SK-N-SH (cell line): ENCODE data around the gene PSMF1. TPM values are rescaled to one million over a fixed set of nuclear protein-coding genes. Genes with fewer than 3 reads are reported as not detected.

Experiments
- CTCF ChIA-PET: fragments of 300-600, 350-600 bp; formaldehyde crosslinking; extraction: SDS; loops from one replicate; lab custom pipeline; 2021; lab: Yijun Ruan, JAX
- POLR2A ChIA-PET: fragments of 350-600 bp; sonication (Branson Sonifier 250); formaldehyde crosslinking; extraction: SDS; loops from one replicate; lab custom pipeline; 2020; ENCODE audit warnings: antibody characterized with exemption, inconsistent platforms; lab: Yijun Ruan, JAX
- DNase-seq: peaks from one replicate; pipeline ENCODE4 v3.0.0; 2012
- H2AFZ ChIP-seq: fragments of 200-600 bp; sonication (generic); 2 replicates; pipeline ENCODE4 v1.8.1; 2016; ENCODE audit warnings: antibody characterized with exemption, mild to moderate bottlenecking, low read depth
- H3F3A ChIP-seq: fragments of 200-600 bp; sonication (generic); replicated peaks from 2 replicates; pipeline ENCODE3; 2016; ENCODE audit warnings: antibody characterized with exemption, mild to moderate bottlenecking; ENCODE audit not compliant: insufficient read depth
- H3K27ac ChIP-seq, 2 experiments: fragments of 200-500 bp in 1 of 2; fragments of 200-600 bp in 1 of 2; sonication (Bioruptor generic) in 1 of 2; sonication (generic), shearing (Covaris generic) in 1 of 2; 2 replicates each; pipeline versions ENCODE4 v1.5.1 to v1.6.1; 2014 to 2016; ENCODE audit warnings: low read depth in 2 of 2, inconsistent platforms in 1 of 2, low read length in 1 of 2, mild to moderate bottlenecking in 1 of 2, mixed read lengths in 1 of 2
- H3K27me3 ChIP-seq: fragments of 200-600 bp; sonication (generic), shearing (Covaris generic); 2 replicates; pipeline ENCODE4 v1.6.1; 2016; ENCODE audit warnings: mixed run types; ENCODE audit not compliant: insufficient read depth
- H3K36me3 ChIP-seq, 2 experiments: fragments of 200-500 bp in 1 of 2; fragments of 200-600 bp in 1 of 2; sonication (Bioruptor generic) in 1 of 2; sonication (generic) in 1 of 2; replicated peaks in 1 of 2; 2 replicates each; pipeline versions ENCODE3 to v1.5.1; 2014 to 2016; ENCODE audit warnings: low read length in 1 of 2, mild to moderate bottlenecking in 1 of 2; ENCODE audit not compliant: insufficient read depth in 2 of 2, control insufficient read depth in 1 of 2
- H3K4me1 ChIP-seq, 2 experiments: fragments of 200-500 bp in 1 of 2; fragments of 200-600 bp in 1 of 2; sonication (Bioruptor generic) in 1 of 2; sonication (generic), shearing (Covaris generic) in 1 of 2; 2 replicates each; pipeline versions ENCODE4 v1.5.1 to v1.6.1; 2014 to 2016; ENCODE audit warnings: low read depth in 1 of 2, low read length in 1 of 2, mixed run types in 1 of 2; ENCODE audit not compliant: insufficient read depth in 2 of 2, control insufficient read depth in 1 of 2
- H3K4me2 ChIP-seq: fragments of 200-600 bp; sonication (generic), shearing (Covaris generic); 2 replicates; pipeline ENCODE4 v1.6.1; 2017; ENCODE audit warnings: mixed run types
- H3K4me3 ChIP-seq, 2 experiments: fragments of 200-500 bp in 1 of 2; fragments of 200-600 bp in 1 of 2; sonication (Bioruptor generic) in 1 of 2; sonication (generic), shearing (Covaris generic) in 1 of 2; 2 replicates each; pipeline versions ENCODE4 v1.5.1 to v1.8.1; 2014 to 2016; ENCODE audit warnings: low read depth in 2 of 2, inconsistent platforms in 1 of 2, low read length in 1 of 2, mild to moderate bottlenecking in 1 of 2, mixed read lengths in 1 of 2, moderate library complexity in 1 of 2
- H3K79me2 ChIP-seq: fragments of 200-600 bp; sonication (generic); 2 replicates; pipeline ENCODE4 v1.8.1; 2017; ENCODE audit warnings: mild to moderate bottlenecking; ENCODE audit not compliant: insufficient read depth
- H3K9ac ChIP-seq: fragments of 200-600 bp; sonication (generic); 2 replicates; pipeline ENCODE4 v1.6.1; 2017; ENCODE audit warnings: mixed run types
- H3K9me2 ChIP-seq: fragments of 200-600 bp; sonication (generic); 2 replicates; pipeline ENCODE4 v1.6.1; 2017; ENCODE audit warnings: mixed run types
- H3K9me3 ChIP-seq: fragments of 200-600 bp; sonication (generic); 2 replicates; pipeline ENCODE4 v1.6.1; 2017; ENCODE audit warnings: mixed run types, mild to moderate bottlenecking, moderate library complexity
- H4K20me1 ChIP-seq: fragments of 200-600 bp; sonication (generic); 2 replicates; pipeline ENCODE4 v1.6.1; 2017; ENCODE audit warnings: mild to moderate bottlenecking, mixed run types; ENCODE audit not compliant: insufficient read depth
- CHD2 ChIP-seq: fragments of 150-350 bp; IDR thresholded peaks from 2 replicates; pipeline ENCODE4 v1.6.1; 2018; ENCODE audit warnings: low read length; ENCODE audit not compliant: partially characterized antibody
- ELF1 ChIP-seq: IDR thresholded peaks from 2 replicates; pipeline ENCODE4 v1.4.0; 2012
- EP300 ChIP-seq, 2 experiments: IDR thresholded peaks; 2 replicates each; pipeline versions ENCODE4 v1.4.0 to v1.6.1; 2012; ENCODE audit warnings: borderline replicate concordance in 1 of 2, low read depth in 1 of 2, low read length in 1 of 2
- FOXM1 ChIP-seq: IDR thresholded peaks from 2 replicates; pipeline ENCODE4 v1.4.0; 2012; ENCODE audit warnings: low read depth, mild to moderate bottlenecking
- GABPA ChIP-seq: IDR thresholded peaks from 2 replicates; pipeline ENCODE4 v1.4.0; 2012; ENCODE audit warnings: low read depth, mild to moderate bottlenecking
- GATA2 ChIP-seq: sonication (generic); formaldehyde crosslinking; IDR thresholded peaks from 2 replicates; pipeline ENCODE4 v1.5.0; 2020; ENCODE audit warnings: mild to moderate bottlenecking, missing genetic modification reagents
- NFIC ChIP-seq: IDR thresholded peaks from 2 replicates; pipeline ENCODE4 v1.4.0; 2012; ENCODE audit warnings: borderline replicate concordance
- NRF1 ChIP-seq: IDR thresholded peaks from 2 replicates; pipeline ENCODE4 v1.6.1; 2012; ENCODE audit warnings: low read depth, mild to moderate bottlenecking, low read length
- POLR2AphosphoS5 ChIP-seq: IDR thresholded peaks from 2 replicates; pipeline ENCODE4 v1.6.1; 2012; ENCODE audit warnings: low read depth, low read length
- RAD21 ChIP-seq: IDR thresholded peaks from 2 replicates; pipeline ENCODE4 v1.6.1; 2012; ENCODE audit warnings: mild to moderate bottlenecking, low read length
- RCOR1 ChIP-seq: fragments of 150-350 bp; IDR thresholded peaks from 2 replicates; pipeline ENCODE4 v1.6.1; 2017; ENCODE audit warnings: antibody characterized with exemption, low read length
- RXRA ChIP-seq: IDR thresholded peaks from 2 replicates; pipeline ENCODE4 v1.4.0; 2012; ENCODE audit warnings: low read depth, mild to moderate bottlenecking, borderline replicate concordance
- TAF1 ChIP-seq: IDR thresholded peaks from 2 replicates; pipeline ENCODE4 v1.6.1; 2012; ENCODE audit warnings: low read depth, mild to moderate bottlenecking, low read length, moderate library complexity, borderline replicate concordance
- TCF12 ChIP-seq: IDR thresholded peaks from 2 replicates; pipeline ENCODE4 v1.4.0; 2012
- YY1 ChIP-seq: IDR thresholded peaks from 2 replicates; pipeline ENCODE4 v1.4.0; 2012; ENCODE audit warnings: low read depth, mild to moderate bottlenecking
- WGBS: methylation state at CpG from one replicate; pipeline ENCODE4 v1.1.6; 2017; ENCODE audit warnings: low lambda C conversion rate; 5-methylcytosine and 5-hydroxymethylcytosine counted together
- polyA plus RNA-seq, 3 experiments: library from polyadenylated mRNA; depleted of rRNA; stranded (reverse); fragments of >200 nt; gene quantifications; 2 replicates each; pipeline ENCODE4 v1.2.3, GENCODE V29; 2012
- TF ChIP-seq, protein P1 (sequence below): IDR thresholded peaks from 2 replicates; pipeline ENCODE4 v1.4.0; 2012; ENCODE audit warnings: low read depth, borderline replicate concordance
- TF ChIP-seq, protein P2 (sequence below): IDR thresholded peaks from 2 replicates; pipeline ENCODE4 v1.4.0; 2012; ENCODE audit warnings: low read depth, borderline replicate concordance
- TF ChIP-seq, protein P3 (sequence below): fragments of 200-600 bp; sonication (generic); IDR thresholded peaks from 2 replicates; pipeline ENCODE4 v1.6.1; 2017; ENCODE audit warnings: antibody characterized with exemption, mild to moderate bottlenecking, moderate library complexity

The PSMF1 gene
- polyA plus RNA-seq, 1 of the 3 experiments (the other 2 are of a cell fraction) = 103 TPM

DNA sequence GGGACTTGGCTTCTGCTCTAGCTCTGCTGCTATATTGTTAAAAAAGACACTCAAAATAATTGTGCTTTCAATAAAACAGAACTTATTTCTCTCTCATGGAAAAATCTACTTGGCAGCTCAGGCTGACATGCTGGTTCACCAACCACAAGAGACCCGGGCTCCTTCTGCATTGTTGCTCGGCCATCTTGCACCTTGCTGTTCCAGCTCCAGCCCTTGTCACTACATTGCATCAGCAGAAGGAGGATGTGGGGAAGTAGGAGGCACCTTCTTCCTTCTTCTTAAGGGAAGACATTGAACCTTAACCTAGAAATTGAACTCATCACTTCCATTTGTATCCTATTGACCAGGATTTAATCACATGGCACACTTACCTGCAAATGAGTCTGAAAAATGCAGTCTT is 78.2 kb downstream of the PSMF1 start:
- H3K9ac ChIP-seq = no peak overlapping the region
- H3K4me3 ChIP-seq = no peak overlapping the region
- TF ChIP-seq, protein P1, sequence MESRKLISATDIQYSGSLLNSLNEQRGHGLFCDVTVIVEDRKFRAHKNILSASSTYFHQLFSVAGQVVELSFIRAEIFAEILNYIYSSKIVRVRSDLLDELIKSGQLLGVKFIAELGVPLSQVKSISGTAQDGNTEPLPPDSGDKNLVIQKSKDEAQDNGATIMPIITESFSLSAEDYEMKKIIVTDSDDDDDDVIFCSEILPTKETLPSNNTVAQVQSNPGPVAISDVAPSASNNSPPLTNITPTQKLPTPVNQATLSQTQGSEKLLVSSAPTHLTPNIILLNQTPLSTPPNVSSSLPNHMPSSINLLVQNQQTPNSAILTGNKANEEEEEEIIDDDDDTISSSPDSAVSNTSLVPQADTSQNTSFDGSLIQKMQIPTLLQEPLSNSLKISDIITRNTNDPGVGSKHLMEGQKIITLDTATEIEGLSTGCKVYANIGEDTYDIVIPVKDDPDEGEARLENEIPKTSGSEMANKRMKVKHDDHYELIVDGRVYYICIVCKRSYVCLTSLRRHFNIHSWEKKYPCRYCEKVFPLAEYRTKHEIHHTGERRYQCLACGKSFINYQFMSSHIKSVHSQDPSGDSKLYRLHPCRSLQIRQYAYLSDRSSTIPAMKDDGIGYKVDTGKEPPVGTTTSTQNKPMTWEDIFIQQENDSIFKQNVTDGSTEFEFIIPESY = no peak
- no peak for TF ChIP-seq RCOR1
- no peaks in the 10 kb centered on the region; the same call in 1 of the 2 replicates for H3K27me3 ChIP-seq
- H3K4me2 ChIP-seq = no peak overlapping the region
- H2AFZ ChIP-seq = no peak overlapping the region
- no peak for DNase-seq
- no peaks in the 10 kb centered on the region for H3F3A ChIP-seq
- ChIA-PET CTCF (interaction anchor here (0.6 to 1.1 kb wide), 5 partner anchors 9 to 240 kb away, joined by 3 to 5 read pairs (median 3); no protein-coding TSS in a partner anchor), POLR2A (interaction anchor here (0.6 kb wide), 1 partner anchor 66 kb away, joined by 4 read pairs; no protein-coding TSS in a partner anchor)
- H3K9me3 ChIP-seq = no peaks in the 10 kb centered on the region
- H3K27ac ChIP-seq = no peak overlapping the region
- 29% methylated on average over 2 of the region's 2 CpGs for WGBS
- no peaks in the 10 kb centered on the region for H3K4me1 ChIP-seq
- no peaks in the 10 kb centered on the region for H3K79me2 ChIP-seq
- no peaks in the 10 kb centered on the region for H3K9me2 ChIP-seq
- H3K36me3 ChIP-seq = no peaks in the 10 kb centered on the region
- no peaks in the 10 kb centered on the region for H4K20me1 ChIP-seq

DNA sequence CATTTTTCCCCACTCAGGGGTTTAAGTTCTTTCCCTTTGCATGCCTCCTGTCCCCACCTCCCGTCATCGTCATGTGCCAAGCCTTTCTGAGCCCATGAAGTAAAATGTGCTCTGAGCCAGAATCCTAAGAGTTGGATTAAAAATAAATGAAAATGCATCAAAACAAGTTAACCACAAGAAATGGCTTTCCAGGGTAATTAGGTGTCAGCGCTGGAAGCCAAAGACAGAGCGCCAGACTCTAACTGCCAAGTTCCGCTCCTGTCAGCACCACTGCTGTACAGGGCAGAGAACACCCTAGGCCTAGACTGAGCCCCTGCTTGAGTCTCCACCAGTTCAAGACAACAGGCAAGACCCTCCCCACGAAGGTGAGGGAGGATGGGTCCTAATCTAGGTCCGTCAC is 79.4 kb downstream of the PSMF1 start:
- no peak for TF ChIP-seq FOXM1
- TF ChIP-seq, protein P1 = no peak
- no peak for TF ChIP-seq CHD2
- TF ChIP-seq TAF1 = no peak
- TF ChIP-seq EP300 (IDR thresholded peaks at IDR 0.05; ENCODE audit: borderline replicate concordance in 1 of 2, low read depth in 1 of 2, low read length in 1 of 2) = no peak
- no peak for TF ChIP-seq NFIC
- TF ChIP-seq TCF12 = no peak
- TF ChIP-seq, protein P2, sequence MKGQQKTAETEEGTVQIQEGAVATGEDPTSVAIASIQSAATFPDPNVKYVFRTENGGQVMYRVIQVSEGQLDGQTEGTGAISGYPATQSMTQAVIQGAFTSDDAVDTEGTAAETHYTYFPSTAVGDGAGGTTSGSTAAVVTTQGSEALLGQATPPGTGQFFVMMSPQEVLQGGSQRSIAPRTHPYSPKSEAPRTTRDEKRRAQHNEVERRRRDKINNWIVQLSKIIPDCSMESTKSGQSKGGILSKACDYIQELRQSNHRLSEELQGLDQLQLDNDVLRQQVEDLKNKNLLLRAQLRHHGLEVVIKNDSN = no peak
- no peak for TF ChIP-seq POLR2AphosphoS5
- TF ChIP-seq GABPA = no peak
- TF ChIP-seq YY1 = no peak
- no peak for TF ChIP-seq RXRA
- TF ChIP-seq RAD21 = no peak
- no peak for TF ChIP-seq GATA2 (CRISPR knock-in tag)
- TF ChIP-seq NRF1 = no peak
- TF ChIP-seq ELF1 = no peak
- TF ChIP-seq, protein P3, sequence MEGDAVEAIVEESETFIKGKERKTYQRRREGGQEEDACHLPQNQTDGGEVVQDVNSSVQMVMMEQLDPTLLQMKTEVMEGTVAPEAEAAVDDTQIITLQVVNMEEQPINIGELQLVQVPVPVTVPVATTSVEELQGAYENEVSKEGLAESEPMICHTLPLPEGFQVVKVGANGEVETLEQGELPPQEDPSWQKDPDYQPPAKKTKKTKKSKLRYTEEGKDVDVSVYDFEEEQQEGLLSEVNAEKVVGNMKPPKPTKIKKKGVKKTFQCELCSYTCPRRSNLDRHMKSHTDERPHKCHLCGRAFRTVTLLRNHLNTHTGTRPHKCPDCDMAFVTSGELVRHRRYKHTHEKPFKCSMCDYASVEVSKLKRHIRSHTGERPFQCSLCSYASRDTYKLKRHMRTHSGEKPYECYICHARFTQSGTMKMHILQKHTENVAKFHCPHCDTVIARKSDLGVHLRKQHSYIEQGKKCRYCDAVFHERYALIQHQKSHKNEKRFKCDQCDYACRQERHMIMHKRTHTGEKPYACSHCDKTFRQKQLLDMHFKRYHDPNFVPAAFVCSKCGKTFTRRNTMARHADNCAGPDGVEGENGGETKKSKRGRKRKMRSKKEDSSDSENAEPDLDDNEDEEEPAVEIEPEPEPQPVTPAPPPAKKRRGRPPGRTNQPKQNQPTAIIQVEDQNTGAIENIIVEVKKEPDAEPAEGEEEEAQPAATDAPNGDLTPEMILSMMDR = no peak
- Histone ChIP-seq H3K4me1 (no peaks in the 10 kb centered on the region), H3K4me2 (no peak overlapping the region), H3K9me3 (no peaks in the 10 kb centered on the region), H3K27ac (no peak overlapping the region), H4K20me1 (no peaks in the 10 kb centered on the region), H3K79me2 (no peaks in the 10 kb centered on the region), H3K9me2 (no peaks in the 10 kb centered on the region), H3F3A (no peaks in the 10 kb centered on the region), H3K4me3 (no peak overlapping the region), H3K36me3 (no peaks in the 10 kb centered on the region), H3K9ac (no peak overlapping the region), H2AFZ (no peak overlapping the region), H3K27me3 (no peaks in the 10 kb centered on the region; the same call in 1 of the 2 replicates)
- WGBS = 49% methylated on average over 7 of the region's 7 CpGs
- CTCF ChIA-PET = interaction anchor here (2.3 kb wide), 1 partner anchor 14 kb away, joined by 14 read pairs; no protein-coding TSS in a partner anchor
- no peak for DNase-seq
- POLR2A ChIA-PET = no interaction called here
